ENCODE results near the gene MVB12B.

Gene MVB12B

GRCh38 chr9:126386776-126387175 is 60.1 kb downstream of the MVB12B start:
- Histone ChIP-seq H3K9me3 (replicated peaks in 1 of 11) (no peaks in the 10 kb centered on the region), H3K4me3 (no peak overlapping the region), H3K4me2 (no peak overlapping the region), H3K27ac (no peak overlapping the region), H3K9ac (no peak overlapping the region), H3K4me1 (peaks cover 0 to 48% (median 26%) of the 10 kb centered on the region in 10 experiments; a peak in 16 of 20 replicates), H3K36me3 (peaks cover 0 to 6% (median 0%) of the 10 kb centered on the region in 11 experiments; a peak in 3 of 22 replicates), H3K27me3 (no peaks in the 10 kb centered on the region), H4K20me1 (no peaks in the 10 kb centered on the region)
- TF ChIP-seq Cebpa-rat (IDR thresholded peaks at IDR 0.05) = no peak

GRCh38 chr9:126388964-126389708 is 62.5 kb downstream of the MVB12B start:
- peaks cover 0 to 14% (median 5%) of the 10 kb centered on the region in 11 experiments; a peak in 7 of 22 replicates for H3K36me3 ChIP-seq
- peak overlapping the region in 7 of 11 experiments; percentile 49 to 83 (median 75); a peak in 16 of 22 replicates for H3K27ac ChIP-seq
- no peak overlapping the region for H3K4me3 ChIP-seq
- no peaks in the 10 kb centered on the region for H3K27me3 ChIP-seq
- H3K9ac ChIP-seq = peak overlapping the region in 5 of 11 experiments; percentile 17 to 64 (median 52); a peak in 9 of 22 replicates
- H3K9me3 ChIP-seq (replicated peaks in 1 of 11) = no peaks in the 10 kb centered on the region
- peak overlapping the region in 9 of 11 experiments; percentile 24 to 82 (median 72); a peak in 17 of 22 replicates for H3K4me2 ChIP-seq
- H3K4me1 ChIP-seq = peaks cover 0 to 54% (median 31%) of the 10 kb centered on the region in 10 experiments; a peak in 16 of 20 replicates
- no peaks in the 10 kb centered on the region for H4K20me1 ChIP-seq
- no peak for TF ChIP-seq Cebpa-rat (IDR thresholded peaks at IDR 0.05)

- Histone ChIP-seq H3K4me2 (peak overlapping the region in 9 of 11 experiments; percentile 24 to 82 (median 72); a peak in 17 of 22 replicates), H3K9me3 (replicated peaks in 1 of 11) (no peaks in the 10 kb centered on the region), H3K27me3 (no peaks in the 10 kb centered on the region), H4K20me1 (no peaks in the 10 kb centered on the region), H3K4me3 (no peak overlapping the region), H3K9ac (peak overlapping the region in 6 of 11 experiments; percentile 4 to 64 (median 49); a peak in 9 of 22 replicates), H3K27ac (peak overlapping the region in 8 of 11 experiments; percentile 16 to 83 (median 70); a peak in 17 of 22 replicates), H3K36me3 (peaks cover 0 to 17% (median 5%) of the 10 kb centered on the region in 11 experiments; a peak in 7 of 22 replicates), H3K4me1 (peaks cover 0 to 59% (median 31%) of the 10 kb centered on the region in 10 experiments; a peak in 16 of 20 replicates)
- TF ChIP-seq Cebpa-rat (IDR thresholded peaks at IDR 0.05) = peak in 3 of 11 experiments; percentile 10 to 31 (median 24); a peak in 1 of 22 replicates
Measured at GRCh38 chr9:126389992-126390391, 63.4 kb downstream of the MVB12B start.

GRCh38 chr9:126390923-126391322 is 64.3 kb downstream of the MVB12B start:
- Histone ChIP-seq H3K4me2 (peak overlapping the region in 6 of 11 experiments; percentile 66 to 82 (median 78); a peak in 10 of 22 replicates), H3K9me3 (replicated peaks in 1 of 11) (no peaks in the 10 kb centered on the region), H3K4me3 (no peak overlapping the region), H4K20me1 (no peaks in the 10 kb centered on the region), H3K36me3 (peaks cover 0 to 21% (median 5%) of the 10 kb centered on the region in 11 experiments; a peak in 9 of 22 replicates), H3K9ac (peak overlapping the region in 1 of 11 experiments; percentile 52; a peak in 2 of 22 replicates), H3K27ac (peak overlapping the region in 5 of 11 experiments; percentile 66 to 83 (median 77); a peak in 12 of 22 replicates), H3K4me1 (peaks cover 0 to 68% (median 34%) of the 10 kb centered on the region in 10 experiments; a peak in 16 of 20 replicates), H3K27me3 (no peaks in the 10 kb centered on the region)
- no peak for TF ChIP-seq Cebpa-rat (IDR thresholded peaks at IDR 0.05)

- Histone ChIP-seq H3K4me2 (peak overlapping the region in 5 of 11 experiments; percentile 6 to 82 (median 77); a peak in 9 of 22 replicates), H3K27ac (peak overlapping the region in 3 of 11 experiments; percentile 12 to 83 (median 15); a peak in 2 of 22 replicates), H3K36me3 (peaks cover 0 to 21% (median 1%) of the 10 kb centered on the region in 11 experiments; a peak in 8 of 22 replicates), H3K4me1 (peaks cover 6 to 77% (median 42%) of the 10 kb centered on the region in 10 experiments), H3K9ac (0 out of 22 replicates have a peak overlapping the region, but pooled peaks of 1 of the 11 experiments have one; percentile 4), H4K20me1 (no peaks in the 10 kb centered on the region), H3K9me3 (replicated peaks in 1 of 11) (no peaks in the 10 kb centered on the region), H3K27me3 (no peaks in the 10 kb centered on the region), H3K4me3 (no peak overlapping the region)
- no peak for TF ChIP-seq Cebpa-rat (IDR thresholded peaks at IDR 0.05)
Measured at GRCh38 chr9:126391713-126392661, 65.4 kb downstream of the MVB12B start.

GRCh38 chr9:126392662-126393371 is 66.2 kb downstream of the MVB12B start:
- Histone ChIP-seq H3K4me2 (peak overlapping the region in 5 of 11 experiments; percentile 6 to 82 (median 77); a peak in 5 of 22 replicates), H3K4me1 (peaks cover 7 to 78% (median 43%) of the 10 kb centered on the region in 10 experiments), H3K36me3 (peaks cover 0 to 21% (median 0%) of the 10 kb centered on the region in 11 experiments; a peak in 8 of 22 replicates), H3K27me3 (no peaks in the 10 kb centered on the region), H3K27ac (peak overlapping the region in 2 of 11 experiments; percentile 12 to 27; a peak in 1 of 22 replicates), H4K20me1 (no peaks in the 10 kb centered on the region), H3K9me3 (replicated peaks in 1 of 11) (no peaks in the 10 kb centered on the region), H3K9ac (no peak overlapping the region), H3K4me3 (no peak overlapping the region)
- no peak for TF ChIP-seq Cebpa-rat (IDR thresholded peaks at IDR 0.05)

GRCh38 chr9:126393876-126394275 is 67.2 kb downstream of the MVB12B start:
- Histone ChIP-seq H3K4me1 (peaks cover 7 to 79% (median 42%) of the 10 kb centered on the region in 10 experiments), H3K36me3 (peaks cover 0 to 21% (median 0%) of the 10 kb centered on the region in 11 experiments; a peak in 8 of 22 replicates), H3K9me3 (replicated peaks in 1 of 11) (no peaks in the 10 kb centered on the region), H4K20me1 (no peaks in the 10 kb centered on the region), H3K27ac (no peak overlapping the region), H3K4me3 (no peak overlapping the region), H3K9ac (no peak overlapping the region), H3K27me3 (no peaks in the 10 kb centered on the region), H3K4me2 (peak overlapping the region in 1 of 11 experiments; percentile 2; a peak in 1 of 22 replicates)
- TF ChIP-seq Cebpa-rat (IDR thresholded peaks at IDR 0.05) = no peak
